Endothelial cell of umbilical vein (primary cell): Measurements from ENCODE around the gene ELL2.

Source experiments
- TF ChIP-seq, protein P1 (sequence below), 2 donors: IDR thresholded peaks; 1 replicate in 1 of 2; 2 replicates in 1 of 2; pipeline ENCODE4 v1.5.1; 2011; ENCODE audit warnings: low read length in 2 of 2, mild to moderate bottlenecking in 2 of 2, moderate library complexity in 2 of 2, control low read depth in 1 of 2, inconsistent platforms in 1 of 2, low read depth in 1 of 2; ENCODE audit not compliant: insufficient read depth in 1 of 2; ENCODE audit errors: extremely low read depth in 1 of 2
- TF ChIP-seq, protein P2 (sequence below): IDR thresholded peaks from 2 replicates; pipeline ENCODE4 v1.6.1; 2011; ENCODE audit not compliant: insufficient read depth, insufficient read length

DNA sequence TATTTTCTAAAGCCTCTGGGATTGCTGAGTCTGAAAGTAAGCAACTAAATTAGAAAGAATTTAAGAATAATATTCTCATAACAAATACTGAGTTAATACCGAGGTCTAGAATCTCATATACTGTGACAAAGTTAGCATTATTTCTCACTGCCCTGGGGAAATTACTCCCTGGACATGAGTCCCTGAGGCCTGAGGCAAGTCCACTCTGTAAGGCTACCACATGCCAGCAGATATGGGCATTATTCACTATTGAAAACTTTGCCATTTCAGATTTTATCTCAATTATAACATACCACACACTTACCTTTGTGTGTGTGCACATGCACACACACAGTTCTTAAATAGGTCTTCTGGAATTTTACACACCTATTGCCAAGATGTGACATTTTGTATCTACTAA, 22.9 kb downstream of the ELL2 start:
- TF ChIP-seq, protein P1, sequence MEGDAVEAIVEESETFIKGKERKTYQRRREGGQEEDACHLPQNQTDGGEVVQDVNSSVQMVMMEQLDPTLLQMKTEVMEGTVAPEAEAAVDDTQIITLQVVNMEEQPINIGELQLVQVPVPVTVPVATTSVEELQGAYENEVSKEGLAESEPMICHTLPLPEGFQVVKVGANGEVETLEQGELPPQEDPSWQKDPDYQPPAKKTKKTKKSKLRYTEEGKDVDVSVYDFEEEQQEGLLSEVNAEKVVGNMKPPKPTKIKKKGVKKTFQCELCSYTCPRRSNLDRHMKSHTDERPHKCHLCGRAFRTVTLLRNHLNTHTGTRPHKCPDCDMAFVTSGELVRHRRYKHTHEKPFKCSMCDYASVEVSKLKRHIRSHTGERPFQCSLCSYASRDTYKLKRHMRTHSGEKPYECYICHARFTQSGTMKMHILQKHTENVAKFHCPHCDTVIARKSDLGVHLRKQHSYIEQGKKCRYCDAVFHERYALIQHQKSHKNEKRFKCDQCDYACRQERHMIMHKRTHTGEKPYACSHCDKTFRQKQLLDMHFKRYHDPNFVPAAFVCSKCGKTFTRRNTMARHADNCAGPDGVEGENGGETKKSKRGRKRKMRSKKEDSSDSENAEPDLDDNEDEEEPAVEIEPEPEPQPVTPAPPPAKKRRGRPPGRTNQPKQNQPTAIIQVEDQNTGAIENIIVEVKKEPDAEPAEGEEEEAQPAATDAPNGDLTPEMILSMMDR (IDR thresholded peaks at IDR 0.05; ENCODE audit: extremely low read depth in 1 of 2, insufficient read depth in 1 of 2, low read depth in 1 of 2, low read length in 2 of 2) = no peak
- TF ChIP-seq, protein P2, sequence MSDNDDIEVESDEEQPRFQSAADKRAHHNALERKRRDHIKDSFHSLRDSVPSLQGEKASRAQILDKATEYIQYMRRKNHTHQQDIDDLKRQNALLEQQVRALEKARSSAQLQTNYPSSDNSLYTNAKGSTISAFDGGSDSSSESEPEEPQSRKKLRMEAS = no peak
